Measurements from ENCODE around the gene ZFP2.
"Not testable (repeated sequence)": the region's sequence is repeated elsewhere in the genome, so short reads cannot be mapped to it uniquely, and the experiment has no call there.

ZFP2 gene

GRCh38 chr5:178895615-178896571 lies at the start of gene ZFP2:
Gene ZFP2, plus strand, starts transcription at chr5:178895913. Its CDS starts 35,401 bp downstream, at chr5:178931314.
- peak; percentile 42 for DNase-seq (ENCODE audit: low read depth)

- no peak for DNase-seq (ENCODE audit: low read depth)
Observed at GRCh38 chr5:178849316-178849715, 46.4 kb upstream of the ZFP2 start.

GRCh38 chr5:178851951-178852350 lies 43.8 kb upstream of the ZFP2 start:
- DNase-seq (ENCODE audit: low read depth): no peak

GRCh38 chr5:178854284-178854683 lies 41.4 kb upstream of the ZFP2 start:
- DNase-seq (ENCODE audit: low read depth): no peak

- peak; percentile 96 for DNase-seq (ENCODE audit: low read depth)
Observed at GRCh38 chr5:178859625-178860521, 35.8 kb upstream of the ZFP2 start, which contains the start of gene ZNF354B. Gene ZNF354B, plus strand, starts transcription at chr5:178859953. Its CDS starts 1,095 bp downstream, at chr5:178861048.

- not testable (repeated sequence) for DNase-seq (ENCODE audit: low read depth)
Observed at GRCh38 chr5:178860615-178861014, 35.1 kb upstream of the ZFP2 start.

GRCh38 chr5:178861627-178862026 lies 34.1 kb upstream of the ZFP2 start:
- DNase-seq (ENCODE audit: low read depth): no peak

GRCh38 chr5:178866946-178867345 lies 28.8 kb upstream of the ZFP2 start:
- no peak for DNase-seq (ENCODE audit: low read depth)

- peak; percentile 19 for DNase-seq (ENCODE audit: low read depth)
Observed at GRCh38 chr5:178869577-178869976, 26.1 kb upstream of the ZFP2 start.

GRCh38 chr5:178870411-178870810 lies 25.3 kb upstream of the ZFP2 start:
- no peak for DNase-seq (ENCODE audit: low read depth)

- DNase-seq (ENCODE audit: low read depth): no peak
Observed at GRCh38 chr5:178872302-178872701, 23.4 kb upstream of the ZFP2 start.

- peak; percentile 10 for DNase-seq (ENCODE audit: low read depth)
Observed at GRCh38 chr5:178883115-178883694, 12.5 kb upstream of the ZFP2 start.

- DNase-seq (ENCODE audit: low read depth): no peak
Observed at GRCh38 chr5:178883815-178884430, 11.8 kb upstream of the ZFP2 start.

GRCh38 chr5:178899289-178899688 lies 3.6 kb downstream of the ZFP2 start:
- DNase-seq (ENCODE audit: low read depth): no peak

- no peak for DNase-seq (ENCODE audit: low read depth)
Observed at GRCh38 chr5:178902849-178903248, 7.1 kb downstream of the ZFP2 start.

GRCh38 chr5:178931846-178932760 lies 36.4 kb downstream of the ZFP2 start:
- no peak for DNase-seq (ENCODE audit: low read depth)

- DNase-seq (ENCODE audit: low read depth): peak; percentile 63
Observed at GRCh38 chr5:178940569-178941360, 45.1 kb downstream of the ZFP2 start, which contains the start of gene ZNF454. Gene ZNF454, plus strand, starts transcription at chr5:178941198. Its CDS starts 1,594 bp downstream, at chr5:178942792.

- DNase-seq (ENCODE audit: low read depth): no peak
Observed at GRCh38 chr5:178941361-178941760, 45.6 kb downstream of the ZFP2 start.

GRCh38 chr5:178965465-178966055 lies 69.8 kb downstream of the ZFP2 start:
- DNase-seq (ENCODE audit: low read depth): no peak

All from amniotic epithelial cell (primary cell).